D721Med (cell line): ENCODE data around the gene TMEM161B.
"Not testable (repeated sequence)": the region's sequence is repeated elsewhere in the genome, so short reads cannot be mapped to it uniquely, and the experiment has no call there.

Experiments
- DNase-seq: peaks from one replicate; pipeline ENCODE4 v3.0.0; 2011; ENCODE audit warnings: low spot score; ENCODE audit not compliant: insufficient read length
- FAIRE-seq: peaks from 2 replicates; lab custom pipeline; 2011; peaks lifted over from hg19 to GRCh38; lab: Jason Lieb, UNC
- CTCF ChIP-seq: IDR thresholded peaks from 2 replicates; pipeline ENCODE4 v1.5.1; 2012; ENCODE audit warnings: mild to moderate bottlenecking, control low read depth; ENCODE audit not compliant: insufficient read depth; ENCODE audit errors: missing control alignments

The TMEM161B gene

GRCh38 chr5:88207575-88207974 is 61.1 kb downstream of the TMEM161B start:
- no peak for DNase-seq
- no peak for FAIRE-seq
- TF ChIP-seq CTCF, result no peak

GRCh38 chr5:88203981-88204750 is 64.5 kb downstream of the TMEM161B start:
- no peak for FAIRE-seq
- no peak for DNase-seq
- TF ChIP-seq CTCF, result no peak

- FAIRE-seq (no peak), DNase-seq (no peak)
- no peak for TF ChIP-seq CTCF
Measured at GRCh38 chr5:88195636-88196035, 73.0 kb downstream of the TMEM161B start.

GRCh38 chr5:88193896-88194295 is 74.7 kb downstream of the TMEM161B start:
- no peak for DNase-seq
- no peak for TF ChIP-seq CTCF
- FAIRE-seq, result no peak

- FAIRE-seq, result no peak
- DNase-seq, result no peak
- TF ChIP-seq CTCF, result no peak
Measured at GRCh38 chr5:88190106-88190834, 78.4 kb downstream of the TMEM161B start.

- DNase-seq, FAIRE-seq: not testable (repeated sequence)
Measured at GRCh38 chr5:88189484-88189883, 79.2 kb downstream of the TMEM161B start.

- DNase-seq (no peak), FAIRE-seq (no peak)
- TF ChIP-seq CTCF, result no peak
Measured at GRCh38 chr5:88188458-88189132, 80.0 kb downstream of the TMEM161B start.
